Activated B cell treated with CpG ODN at 0.5 μM for 24 hours (primary cell): ENCODE measurements around the gene TSSK2. TPM values are rescaled to one million over a fixed set of nuclear protein-coding genes. Genes with fewer than 3 reads are reported as not detected.

Experiments used
- ATAC-seq: fragments of 200-7000 bp; cut with Tn5 transposase; one replicate; pipeline ENCODE4 v1.10.0; 2021; ENCODE audit warnings: low read depth, mild to moderate bottlenecking, moderate library complexity
- CTCF ChIA-PET: fragments of 350-600 bp; sonication (Branson Sonifier 250); formaldehyde crosslinking; loops from one replicate; lab custom pipeline; 2021; ENCODE audit warnings: antibody characterized with exemption; lab: Charles Lee
- POLR2A ChIA-PET: fragments of 350-600 bp; sonication (Branson Sonifier 250); formaldehyde crosslinking; loops from one replicate; lab custom pipeline; 2021; ENCODE audit warnings: antibody characterized with exemption; lab: Charles Lee
- DNase-seq: peaks from one replicate; pipeline ENCODE4 v3.0.0; 2022
- H3K27ac Mint-ChIP-seq: one replicate; pipeline ENCODE4 v1.8.0; 2020; ENCODE audit warnings: mixed read lengths
- H3K27me3 Mint-ChIP-seq: one replicate; pipeline ENCODE4 v1.8.0; 2021; ENCODE audit warnings: mixed read lengths
- H3K36me3 Mint-ChIP-seq: one replicate; pipeline ENCODE4 v1.8.0; 2021; ENCODE audit warnings: low read depth, mixed read lengths
- H3K4me1 Mint-ChIP-seq: one replicate; pipeline ENCODE4 v1.8.0; 2021; ENCODE audit warnings: mixed read lengths
- H3K4me3 Mint-ChIP-seq: one replicate; pipeline ENCODE4 v1.8.0; 2020; ENCODE audit warnings: mild to moderate bottlenecking, mixed read lengths
- H3K9me3 Mint-ChIP-seq: one replicate; pipeline ENCODE4 v1.8.0; 2020; ENCODE audit warnings: mixed read lengths
- CTCF ChIP-seq: fragments of 200-600 bp; IDR thresholded peaks from one replicate; pipeline ENCODE4 v1.8.0; 2022; ENCODE audit warnings: antibody characterized with exemption, mild to moderate bottlenecking
- intact Hi-C: fragments of 100-400 bp; cut with micrococcal nuclease; formaldehyde crosslinking; loops from one replicate; pipeline ENCODE4 v1.15.1; 2024
- total RNA-seq: library from RNA; stranded (reverse); gene quantifications from 2 replicates; pipeline ENCODE4 v1.2.3, GENCODE V29; 2022

TSSK2 gene
- total RNA-seq, 1 donor from 2014 or later: 0.13 TPM

- Mint-ChIP-seq H3K9me3 (no peaks in the 10 kb centered on the region), H3K27ac (no peak overlapping the region), H3K4me1 (peaks cover 34% of the 10 kb centered on the region), H3K36me3 (peaks cover 4% of the 10 kb centered on the region), H3K4me3 (no peak overlapping the region), H3K27me3 (no peaks in the 10 kb centered on the region)
- DNase-seq (no peak), ATAC-seq (no peak)
- ChIA-PET POLR2A (no interaction called here), CTCF (no interaction called here)
- TF ChIP-seq CTCF: no peak
- intact Hi-C loops: loop anchor here (5.0 kb wide), 2 partner anchors 37 to 353 kb away; partner anchors contain the start of genes CDC45 and UFD1
These were observed 7.2 kb upstream of the TSSK2 start for GRCh38 chr22:19123936-19124335.

- no peak overlapping the region for H3K27ac Mint-ChIP-seq
- peaks cover 29% of the 10 kb centered on the region for H3K4me1 Mint-ChIP-seq
- intact Hi-C loops: loop anchor here (5.0 kb wide), 2 partner anchors 37 to 353 kb away; partner anchors contain the start of genes CDC45 and UFD1
- ChIA-PET POLR2A (no interaction called here), CTCF (no interaction called here)
- H3K27me3 Mint-ChIP-seq: no peaks in the 10 kb centered on the region
- H3K36me3 Mint-ChIP-seq: peaks cover 4% of the 10 kb centered on the region
- DNase-seq: no peak
- TF ChIP-seq CTCF: no peak
- H3K9me3 Mint-ChIP-seq: no peaks in the 10 kb centered on the region
- ATAC-seq: no peak
- no peak overlapping the region for H3K4me3 Mint-ChIP-seq
These were observed 6.7 kb upstream of the TSSK2 start for GRCh38 chr22:19124377-19124776.

GRCh38 chr22:19125011-19125410 is 6.1 kb upstream of the TSSK2 start:
- intact Hi-C loops: no loop called here
- ATAC-seq (no peak), DNase-seq (no peak)
- ChIA-PET CTCF (interaction anchor here (1.1 kb wide), 1 partner anchor 19 kb away, joined by 3 read pairs; the partner anchor contains the start of gene ESS2), POLR2A (no interaction called here)
- H3K4me1 Mint-ChIP-seq: peaks cover 23% of the 10 kb centered on the region
- no peaks in the 10 kb centered on the region for H3K27me3 Mint-ChIP-seq
- H3K9me3 Mint-ChIP-seq: no peaks in the 10 kb centered on the region
- H3K4me3 Mint-ChIP-seq: no peak overlapping the region
- TF ChIP-seq CTCF: no peak
- H3K27ac Mint-ChIP-seq: no peak overlapping the region
- H3K36me3 Mint-ChIP-seq: peaks cover 4% of the 10 kb centered on the region

GRCh38 chr22:19125474-19126308 is 5.4 kb upstream of the TSSK2 start:
- DNase-seq: no peak
- no peak for TF ChIP-seq CTCF
- ChIA-PET CTCF (interaction anchor here (1.1 kb wide), 1 partner anchor 18 kb away, joined by 3 read pairs; the partner anchor contains the start of gene ESS2), POLR2A (no interaction called here)
- H3K9me3 Mint-ChIP-seq: no peaks in the 10 kb centered on the region
- intact Hi-C loops: no loop called here
- H3K4me1 Mint-ChIP-seq: peaks cover 16% of the 10 kb centered on the region
- H3K27ac Mint-ChIP-seq: no peak overlapping the region
- H3K4me3 Mint-ChIP-seq: no peak overlapping the region
- no peak for ATAC-seq
- H3K27me3 Mint-ChIP-seq: no peaks in the 10 kb centered on the region
- H3K36me3 Mint-ChIP-seq: peaks cover 4% of the 10 kb centered on the region
